BJ (cell line): ENCODE data around the gene UGGT2. TPM values are rescaled to one million over a fixed set of nuclear protein-coding genes. Genes with fewer than 3 reads are reported as not detected.
"Not testable (repeated sequence)": the region's sequence is repeated elsewhere in the genome, so short reads cannot be mapped to it uniquely, and the experiment has no call there.

Source experiments
- CTCF ChIA-PET: fragments of 350-600 bp; formaldehyde crosslinking; extraction: SDS; loops from one replicate; lab custom pipeline; 2021; ENCODE audit warnings: antibody characterized with exemption, inconsistent platforms; lab: Yijun Ruan, JAX
- POLR2A ChIA-PET: fragments of 300-600 bp; sonication (Branson Sonifier 250); formaldehyde crosslinking; extraction: SDS; loops from one replicate; lab custom pipeline; 2021; ENCODE audit warnings: antibody characterized with exemption; lab: Charles Lee
- DNase-seq: peaks from one replicate; pipeline ENCODE4 v3.0.0-alpha.2; 2011; ENCODE audit warnings: low read depth
- H3K27me3 ChIP-seq: 2 replicates; pipeline ENCODE4 v1.6.0; 2011; ENCODE audit warnings: low read length; ENCODE audit not compliant: control insufficient read depth, insufficient read depth
- H3K36me3 ChIP-seq: 2 replicates; pipeline ENCODE4 v1.5.1; 2011; ENCODE audit warnings: low read length; ENCODE audit not compliant: control insufficient read depth, insufficient read depth
- H3K4me3 ChIP-seq: 2 replicates; pipeline ENCODE4 v1.5.1; 2011; ENCODE audit warnings: low read depth, mild to moderate bottlenecking, control low read depth, low read length
- CTCF ChIP-seq: IDR thresholded peaks from 2 replicates; pipeline ENCODE4 v1.5.1; 2011; ENCODE audit warnings: low read depth, mild to moderate bottlenecking, control low read depth, inconsistent platforms, low read length, moderate library complexity; ENCODE audit not compliant: insufficient read depth
- polyA plus RNA-seq: library from polyadenylated mRNA; depleted of rRNA; stranded (reverse); fragments of >200 nt; gene quantifications from 2 replicates; pipeline ENCODE4 v1.2.3, GENCODE V29; 2011

Gene UGGT2
- polyA plus RNA-seq, 1 experiment = 20.2 TPM

- no peak for DNase-seq
- H3K27me3 ChIP-seq = no peaks in the 10 kb centered on the region
- ChIA-PET POLR2A (no interaction called here), CTCF (interaction anchor here (0.8 to 2.2 kb wide), 3 partner anchors 10 to 164 kb away, joined by 3 to 4 read pairs (median 4); no protein-coding TSS in a partner anchor)
- no peak overlapping the region for H3K4me3 ChIP-seq
- no peak for TF ChIP-seq CTCF
- peaks cover 3% of the 10 kb centered on the region for H3K36me3 ChIP-seq
Measured at GRCh38 chr13:95788100-95788463, 265.1 kb downstream of the UGGT2 start.

GRCh38 chr13:95787356-95788099, 265.7 kb downstream of the UGGT2 start:
- DNase-seq = no peak
- ChIA-PET POLR2A (no interaction called here), CTCF (interaction anchor here (0.6 to 0.7 kb wide), 2 partner anchors 23 to 176 kb away, joined by 3 to 4 read pairs; no protein-coding TSS in a partner anchor)
- Histone ChIP-seq H3K36me3 (peaks cover 2% of the 10 kb centered on the region), H3K27me3 (no peaks in the 10 kb centered on the region), H3K4me3 (no peak overlapping the region)
- no peak for TF ChIP-seq CTCF

- no peak for TF ChIP-seq CTCF
- ChIA-PET POLR2A (no interaction called here), CTCF (interaction anchor here (0.9 kb wide), 1 partner anchor 161 kb away, joined by 3 read pairs; no protein-coding TSS in a partner anchor)
- no peak overlapping the region for H3K4me3 ChIP-seq
- no peak for DNase-seq
- no peaks in the 10 kb centered on the region for H3K27me3 ChIP-seq
- no peaks in the 10 kb centered on the region; the same call in 1 of the 2 replicates for H3K36me3 ChIP-seq
Measured at GRCh38 chr13:95784900-95785290, 268.3 kb downstream of the UGGT2 start.

GRCh38 chr13:95784161-95784899, 268.9 kb downstream of the UGGT2 start:
- TF ChIP-seq CTCF = no peak
- H3K27me3 ChIP-seq = no peaks in the 10 kb centered on the region
- DNase-seq = peak; percentile 57
- ChIA-PET CTCF (interaction anchor here (0.9 kb wide), 1 partner anchor 160 kb away, joined by 3 read pairs; no protein-coding TSS in a partner anchor), POLR2A (no interaction called here)
- H3K4me3 ChIP-seq = no peak overlapping the region
- H3K36me3 ChIP-seq = no peaks in the 10 kb centered on the region; the same call in 1 of the 2 replicates

- POLR2A ChIA-PET = no interaction called here
- Histone ChIP-seq H3K27me3 (no peaks in the 10 kb centered on the region), H3K4me3 (no peak overlapping the region), H3K36me3 (no peaks in the 10 kb centered on the region; the same call in 1 of the 2 replicates)
- TF ChIP-seq CTCF = no peak
- CTCF ChIA-PET = interaction anchor here (0.9 kb wide), 1 partner anchor 160 kb away, joined by 3 read pairs; no protein-coding TSS in a partner anchor
- DNase-seq = no peak
Measured at GRCh38 chr13:95783747-95784146, 269.5 kb downstream of the UGGT2 start.

GRCh38 chr13:95781940-95782339, 271.3 kb downstream of the UGGT2 start:
- CTCF ChIA-PET = interaction anchor here (1.3 kb wide), 1 partner anchor 158 kb away, joined by 3 read pairs; no protein-coding TSS in a partner anchor
- H3K27me3 ChIP-seq, DNase-seq, POLR2A ChIA-PET, H3K36me3 ChIP-seq, H3K4me3 ChIP-seq: not testable (repeated sequence)
